Measurements from ENCODE around the gene ZP1. TPM values are rescaled to one million over a fixed set of nuclear protein-coding genes. Genes with fewer than 3 reads are reported as not detected.
A peak's percentile ranks its signal among the peaks of the same experiment; 100 is the strongest.
"Not testable (repeated sequence)": the region's sequence is repeated elsewhere in the genome, so short reads cannot be mapped to it uniquely, and the experiment has no call there.

Gene ZP1, protein sequence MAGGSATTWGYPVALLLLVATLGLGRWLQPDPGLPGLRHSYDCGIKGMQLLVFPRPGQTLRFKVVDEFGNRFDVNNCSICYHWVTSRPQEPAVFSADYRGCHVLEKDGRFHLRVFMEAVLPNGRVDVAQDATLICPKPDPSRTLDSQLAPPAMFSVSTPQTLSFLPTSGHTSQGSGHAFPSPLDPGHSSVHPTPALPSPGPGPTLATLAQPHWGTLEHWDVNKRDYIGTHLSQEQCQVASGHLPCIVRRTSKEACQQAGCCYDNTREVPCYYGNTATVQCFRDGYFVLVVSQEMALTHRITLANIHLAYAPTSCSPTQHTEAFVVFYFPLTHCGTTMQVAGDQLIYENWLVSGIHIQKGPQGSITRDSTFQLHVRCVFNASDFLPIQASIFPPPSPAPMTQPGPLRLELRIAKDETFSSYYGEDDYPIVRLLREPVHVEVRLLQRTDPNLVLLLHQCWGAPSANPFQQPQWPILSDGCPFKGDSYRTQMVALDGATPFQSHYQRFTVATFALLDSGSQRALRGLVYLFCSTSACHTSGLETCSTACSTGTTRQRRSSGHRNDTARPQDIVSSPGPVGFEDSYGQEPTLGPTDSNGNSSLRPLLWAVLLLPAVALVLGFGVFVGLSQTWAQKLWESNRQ
- total RNA-seq (2014; rRNA removed; shearing (Covaris generic)), result 1.3 TPM in 1 of 2 replicates, not detected in the other

DNA sequence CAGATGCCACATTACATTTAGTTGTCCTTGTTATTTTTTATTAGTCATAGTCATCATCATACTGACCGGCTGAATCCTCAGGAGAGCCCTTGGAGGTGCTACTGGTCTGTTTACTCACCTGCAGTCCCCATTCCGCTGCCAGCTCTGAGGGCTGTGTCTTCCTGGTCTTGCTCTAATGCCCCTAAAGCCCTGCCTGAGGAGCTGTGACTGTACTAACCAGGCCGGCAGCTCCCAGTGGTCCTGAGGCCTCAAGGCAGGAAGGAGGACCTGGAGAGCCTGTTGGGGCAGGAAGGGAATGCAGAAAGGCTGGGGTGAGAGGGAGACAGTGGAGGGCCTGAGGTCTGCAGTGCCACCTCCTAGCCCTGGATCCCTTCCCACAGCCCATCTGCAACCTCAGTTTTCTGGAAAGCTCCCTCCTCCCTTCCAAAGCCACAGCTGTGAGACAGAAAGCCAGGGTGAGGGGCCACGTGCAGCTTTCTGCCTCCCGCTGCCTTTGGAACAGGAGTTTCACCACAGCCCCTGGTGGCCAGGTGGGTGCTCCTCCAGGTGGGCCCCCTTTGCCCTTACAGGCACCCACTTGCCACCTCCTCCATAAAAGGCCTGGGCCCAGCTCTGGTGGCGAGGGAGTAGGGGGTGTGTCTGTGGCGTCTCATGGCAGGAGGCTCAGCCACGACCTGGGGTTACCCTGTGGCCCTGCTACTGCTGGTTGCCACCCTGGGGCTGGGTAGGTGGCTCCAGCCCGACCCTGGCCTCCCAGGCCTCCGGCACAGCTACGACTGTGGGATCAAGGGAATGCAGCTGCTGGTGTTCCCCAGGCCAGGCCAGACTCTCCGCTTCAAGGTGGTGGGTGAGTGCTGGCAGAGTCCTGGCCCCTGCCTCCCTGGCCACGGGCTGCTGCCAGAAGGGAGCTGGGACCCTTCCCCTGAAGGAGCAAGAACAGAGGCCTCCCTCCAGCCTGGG lies at the start of gene ZP1:
ZP1 (plus strand) TSS at position 632 of the 960 bp plus-strand sequence; CDS start at position 652, 20 bp downstream.
- DNase-seq (ENCODE audit: low read depth), result no peak

DNA sequence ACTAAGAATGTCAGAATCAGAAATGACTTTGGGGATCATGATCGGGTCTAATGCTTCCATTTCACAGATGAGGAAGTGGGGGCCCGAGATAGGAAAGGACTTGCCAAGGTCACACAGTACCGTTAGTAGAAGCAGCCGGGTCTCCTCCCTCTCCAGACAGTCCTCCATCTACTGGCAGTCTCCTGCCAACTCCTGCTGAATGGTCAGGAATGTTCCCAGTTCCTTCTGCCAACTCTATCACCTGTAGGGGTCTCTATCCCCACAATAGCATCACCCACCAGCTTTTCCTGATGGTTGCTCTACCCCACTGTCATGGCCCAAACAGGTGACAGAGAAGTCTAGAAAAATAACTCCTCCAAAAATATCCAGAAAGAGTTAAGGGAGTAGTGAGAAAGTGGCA lies 49.3 kb upstream of the ZP1 start:
- no peak for DNase-seq (ENCODE audit: low read depth)

DNA sequence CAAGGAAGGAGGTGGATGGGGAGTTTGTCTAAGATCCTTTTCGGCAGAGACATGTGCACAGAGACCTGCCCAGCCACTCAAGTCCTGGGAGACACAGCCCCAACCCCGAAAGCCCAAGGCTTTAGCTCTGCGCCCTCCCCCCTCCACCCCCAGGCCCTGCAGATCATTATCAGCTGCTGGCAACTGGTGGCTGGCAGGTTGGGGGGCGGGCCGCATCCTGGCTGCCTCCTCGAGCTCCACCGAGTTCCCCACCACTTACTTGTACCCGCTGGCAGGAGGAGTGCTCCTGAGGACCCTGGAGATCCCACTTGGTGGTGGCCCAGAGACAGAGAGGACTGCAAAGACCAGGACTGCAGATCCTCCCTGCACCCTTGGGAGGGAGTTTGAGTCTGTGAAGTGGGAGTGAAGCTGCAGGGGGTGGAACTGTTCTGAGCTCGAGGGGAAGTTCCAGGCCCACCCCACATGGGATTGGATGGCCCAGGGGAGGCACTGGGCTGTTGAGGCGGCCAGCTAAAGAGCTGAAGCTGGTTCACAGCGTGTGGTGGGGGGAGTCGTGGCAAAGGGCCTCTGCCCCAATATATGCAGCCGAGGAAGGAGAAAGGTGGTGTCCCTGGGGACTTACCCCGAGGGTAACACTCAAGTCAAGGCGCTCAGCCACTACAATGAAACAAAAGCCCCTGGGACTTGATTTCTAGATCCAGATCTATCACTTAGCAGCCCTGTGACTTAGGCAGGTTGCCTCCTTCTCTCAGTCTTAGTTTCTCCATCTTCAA lies 45.3 kb upstream of the ZP1 start:
- DNase-seq (ENCODE audit: low read depth), result no peak

DNA sequence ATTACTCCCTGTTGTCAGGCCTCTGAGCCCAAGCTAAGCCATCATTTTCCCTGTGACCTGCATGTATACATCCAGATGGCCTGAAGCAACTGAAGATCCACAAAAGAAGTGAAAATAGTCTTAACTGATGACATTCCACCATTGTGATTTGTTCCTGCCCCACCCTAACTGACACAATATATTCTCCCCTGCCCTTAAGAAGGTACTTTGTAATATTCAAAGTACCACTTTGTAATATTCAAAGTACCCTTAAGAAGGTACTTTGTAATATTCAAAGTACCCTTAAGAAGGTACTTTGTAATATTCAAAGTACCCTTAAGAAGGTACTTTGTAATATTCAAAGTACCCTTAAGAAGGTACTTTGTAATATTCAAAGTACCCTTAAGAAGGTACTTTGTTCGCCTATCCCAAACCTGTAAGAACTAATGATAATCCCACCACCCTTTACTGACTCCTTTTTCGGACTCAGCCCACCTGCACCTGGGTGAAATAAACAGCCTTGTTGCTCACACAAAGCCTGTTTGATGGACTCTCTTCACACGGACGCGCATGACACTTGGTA lies 43.5 kb upstream of the ZP1 start:
- not testable (repeated sequence) for DNase-seq (ENCODE audit: low read depth)

DNA sequence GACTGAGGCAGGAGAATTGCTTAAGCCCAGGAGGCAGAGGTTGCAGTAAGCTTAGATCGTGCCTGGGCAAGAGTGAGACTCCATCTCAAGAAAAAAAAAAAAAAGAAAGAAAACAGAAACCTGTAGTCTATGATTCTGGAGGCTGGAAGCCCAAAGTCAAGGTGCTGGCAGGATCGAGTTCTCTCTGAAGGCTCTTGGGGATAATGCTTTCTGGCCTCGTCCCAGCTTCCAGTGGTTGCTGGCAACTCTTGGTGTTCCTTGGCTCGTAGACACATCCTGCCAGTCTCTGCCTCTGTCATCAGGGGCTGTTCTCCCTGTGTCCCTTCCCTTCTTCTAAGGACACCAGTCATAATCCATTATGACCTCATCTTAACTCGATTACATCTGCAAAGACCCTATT lies 42.2 kb upstream of the ZP1 start:
- no peak for DNase-seq (ENCODE audit: low read depth)

DNA sequence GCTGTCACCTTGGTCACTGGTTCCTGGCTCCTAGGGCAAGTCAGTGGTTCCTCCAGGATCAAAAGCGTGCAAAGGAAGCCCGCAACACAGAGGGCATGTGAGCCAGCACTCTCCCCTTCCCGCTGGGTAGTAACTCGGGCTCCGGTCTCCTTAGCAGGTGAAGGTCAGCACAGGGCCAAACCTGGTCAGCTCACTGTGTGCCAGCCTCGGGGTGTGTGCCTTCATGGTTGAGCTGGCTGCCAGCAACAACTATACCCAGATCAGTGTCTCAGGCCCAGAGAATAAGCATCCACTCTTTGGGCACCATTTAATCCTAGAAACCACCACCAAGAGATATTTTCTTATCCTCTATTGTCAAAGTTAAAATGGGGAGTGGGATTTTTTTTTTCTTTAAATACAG lies 41.6 kb upstream of the ZP1 start:
- no peak for DNase-seq (ENCODE audit: low read depth)

DNA sequence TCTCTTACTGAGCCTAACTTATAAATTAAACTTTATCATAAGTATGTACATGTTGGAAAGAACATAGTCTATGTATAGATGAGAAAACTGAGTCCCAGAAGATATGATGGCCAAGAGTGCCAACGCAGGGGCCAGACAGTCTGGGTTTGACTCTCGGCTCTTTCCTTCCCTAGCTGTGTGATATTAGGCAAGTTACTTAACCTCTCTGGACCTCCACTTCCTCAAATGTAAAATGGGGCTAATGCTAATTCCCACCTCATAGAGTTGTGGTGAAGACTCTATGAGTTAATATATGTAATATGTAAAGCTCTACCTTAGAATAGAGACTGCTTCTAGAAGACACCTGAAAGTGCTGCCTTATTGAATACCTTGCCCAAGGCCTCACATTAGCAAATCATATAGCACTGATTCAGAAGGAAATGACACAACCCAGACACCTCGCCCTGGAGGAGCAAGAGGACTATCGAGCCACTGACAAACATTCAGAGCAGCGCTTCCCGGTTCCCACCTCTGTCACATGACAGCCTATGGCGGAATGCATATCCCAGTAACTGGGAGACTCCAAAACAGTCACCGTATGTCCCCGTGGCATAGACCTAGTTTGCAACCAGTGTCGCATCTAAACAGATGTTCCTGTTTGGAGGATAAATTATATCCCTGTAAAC lies 36.7 kb upstream of the ZP1 start:
- DNase-seq (ENCODE audit: low read depth), result no peak

DNA sequence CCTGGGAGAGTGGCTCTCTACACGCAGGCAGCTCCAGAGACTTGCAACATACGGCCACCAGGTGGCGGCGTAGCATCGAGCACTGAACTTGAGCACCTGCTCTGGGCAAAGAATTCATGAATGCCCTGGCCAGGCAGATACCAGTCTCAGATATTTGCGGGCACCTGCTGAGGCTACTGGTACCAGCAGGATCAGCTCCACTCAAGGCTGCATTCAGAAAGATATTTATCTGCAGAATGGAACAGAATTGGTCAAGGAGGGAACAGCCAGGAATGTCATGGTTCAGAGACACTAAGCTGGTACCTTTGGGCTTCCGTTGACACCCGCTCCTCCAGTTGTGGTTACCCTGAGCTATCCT lies 36.2 kb upstream of the ZP1 start:
- peak; percentile 79 for DNase-seq (ENCODE audit: low read depth)

DNA sequence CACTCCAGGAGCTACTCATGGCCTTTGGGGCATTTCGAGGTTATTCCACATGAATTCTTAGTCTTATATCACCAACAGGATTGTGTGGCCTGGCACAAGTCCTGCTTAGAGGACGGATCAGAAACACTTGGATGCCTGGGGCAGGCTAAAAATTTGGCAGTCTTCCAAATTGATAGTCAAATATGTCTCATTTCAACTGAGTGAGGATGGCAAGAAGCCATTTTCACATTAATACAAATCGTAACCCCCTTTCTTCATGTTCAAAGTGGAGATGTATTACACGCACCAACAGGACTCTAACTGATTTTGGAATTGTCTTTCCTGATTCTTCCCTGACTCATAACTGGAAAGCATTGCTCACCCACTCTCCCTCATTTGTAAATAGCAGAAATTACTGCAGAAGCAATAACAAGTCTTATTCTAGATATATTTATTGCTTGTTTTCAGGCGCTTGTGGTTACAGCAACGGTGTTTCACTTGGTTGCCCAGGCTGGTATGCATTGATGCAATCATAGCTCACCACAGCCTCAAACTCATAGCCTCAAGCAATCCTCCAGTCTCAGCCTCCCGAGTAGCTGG lies 35.8 kb upstream of the ZP1 start:
- DNase-seq (ENCODE audit: low read depth), result peak; percentile 90

DNA sequence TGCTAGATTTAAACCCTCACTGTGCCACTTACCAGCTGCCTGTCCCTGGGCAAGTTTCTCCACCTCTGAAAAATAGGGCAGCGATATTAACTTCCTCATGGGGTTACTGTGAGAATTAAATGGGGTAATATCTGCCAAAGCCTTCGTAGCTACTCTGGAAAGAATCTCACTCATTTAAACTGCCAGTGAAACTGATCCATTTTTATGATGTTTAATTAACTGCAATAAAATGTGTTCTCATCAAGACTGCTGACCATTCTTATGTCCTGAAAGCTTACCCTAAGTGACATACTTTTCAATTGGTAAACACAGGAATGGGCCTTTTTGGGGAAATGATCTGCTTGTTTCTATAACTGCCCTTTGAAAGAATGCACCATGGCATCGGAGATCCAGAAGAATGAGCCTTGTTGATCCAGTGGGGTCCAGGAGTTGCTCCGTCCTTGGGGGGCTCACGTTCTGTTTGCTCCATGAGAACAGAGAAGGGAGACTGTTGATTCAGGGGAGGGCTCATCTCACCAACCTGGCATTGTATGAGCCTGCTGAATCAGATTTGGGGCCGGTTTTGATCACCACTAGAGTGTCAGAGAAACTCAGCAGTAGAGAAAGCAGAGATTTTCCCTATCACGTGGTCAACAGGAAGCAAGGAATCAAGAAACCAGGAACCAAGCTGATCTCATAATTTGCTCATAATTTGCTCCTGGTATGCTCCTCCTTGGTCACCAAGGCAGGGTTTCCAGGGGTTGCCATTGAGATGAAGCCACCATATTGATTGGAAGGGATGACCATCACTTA lies 32.4 kb upstream of the ZP1 start:
- no peak for DNase-seq (ENCODE audit: low read depth)

DNA sequence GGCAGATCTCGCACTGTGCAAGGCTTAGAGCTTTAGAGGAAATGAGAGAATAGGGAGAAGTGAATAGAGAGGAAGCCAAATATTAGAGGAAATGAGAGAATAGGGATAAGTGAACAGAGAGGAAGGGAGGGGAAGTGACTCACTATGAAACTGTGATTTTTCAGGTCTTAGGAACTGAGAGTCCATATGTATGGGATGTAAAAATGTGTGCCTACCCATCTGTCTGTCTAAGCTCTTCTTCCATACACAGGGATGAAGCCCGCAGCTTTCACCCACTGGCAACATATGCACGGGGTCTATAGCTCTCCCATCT lies 31.9 kb upstream of the ZP1 start:
- DNase-seq (ENCODE audit: low read depth), result no peak

DNA sequence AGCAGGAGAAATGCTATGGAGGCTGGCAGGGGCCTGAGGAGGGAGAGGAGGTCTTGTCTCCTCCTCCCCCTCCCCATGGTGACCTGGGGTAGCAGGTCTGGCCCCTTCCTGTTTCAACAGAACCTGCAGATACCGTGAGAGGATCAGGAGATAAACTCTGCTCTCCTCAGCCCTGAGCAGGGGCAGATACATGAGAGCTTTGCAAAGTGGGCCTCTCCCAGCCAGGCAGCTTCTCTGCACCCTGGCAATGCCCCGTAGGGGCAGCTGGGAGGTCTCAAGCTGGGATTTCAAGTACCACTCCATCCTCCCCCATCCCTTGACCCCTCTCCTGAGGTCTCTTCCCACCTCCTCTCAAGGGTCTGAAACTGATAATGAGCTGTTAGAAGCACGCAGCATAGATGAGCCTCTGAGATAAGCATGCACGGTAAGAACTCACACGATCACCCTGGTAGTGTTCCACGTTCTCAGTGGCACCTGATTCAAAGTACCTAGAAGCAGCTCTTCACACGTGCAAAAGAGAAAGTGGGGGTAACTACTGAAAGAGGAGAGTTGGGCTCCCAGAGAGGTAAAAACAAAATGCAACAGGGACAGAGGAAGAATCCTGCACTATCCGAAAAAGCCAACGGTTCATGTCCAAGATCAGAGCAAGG lies 30.4 kb upstream of the ZP1 start:
- no peak for DNase-seq (ENCODE audit: low read depth)

DNA sequence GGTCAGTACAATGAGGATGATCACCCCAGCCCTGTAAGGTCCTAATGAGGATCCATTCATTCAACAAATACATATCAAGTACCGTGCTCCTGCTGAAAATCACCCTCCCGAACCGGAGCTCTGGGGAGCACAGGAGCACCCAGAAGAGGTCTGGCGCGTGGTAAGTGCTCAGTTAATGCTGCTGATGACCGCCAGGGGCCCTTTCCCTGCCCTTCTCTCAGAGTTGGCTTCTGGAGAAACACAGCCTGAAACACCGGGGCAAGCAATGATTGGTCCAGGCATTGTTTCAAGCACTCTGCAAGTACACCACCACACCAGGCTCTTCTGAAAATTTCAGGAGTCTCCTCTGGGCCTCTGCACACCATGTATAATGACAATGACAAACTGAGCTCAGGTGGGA lies 29.2 kb upstream of the ZP1 start:
- no peak for DNase-seq (ENCODE audit: low read depth)

DNA sequence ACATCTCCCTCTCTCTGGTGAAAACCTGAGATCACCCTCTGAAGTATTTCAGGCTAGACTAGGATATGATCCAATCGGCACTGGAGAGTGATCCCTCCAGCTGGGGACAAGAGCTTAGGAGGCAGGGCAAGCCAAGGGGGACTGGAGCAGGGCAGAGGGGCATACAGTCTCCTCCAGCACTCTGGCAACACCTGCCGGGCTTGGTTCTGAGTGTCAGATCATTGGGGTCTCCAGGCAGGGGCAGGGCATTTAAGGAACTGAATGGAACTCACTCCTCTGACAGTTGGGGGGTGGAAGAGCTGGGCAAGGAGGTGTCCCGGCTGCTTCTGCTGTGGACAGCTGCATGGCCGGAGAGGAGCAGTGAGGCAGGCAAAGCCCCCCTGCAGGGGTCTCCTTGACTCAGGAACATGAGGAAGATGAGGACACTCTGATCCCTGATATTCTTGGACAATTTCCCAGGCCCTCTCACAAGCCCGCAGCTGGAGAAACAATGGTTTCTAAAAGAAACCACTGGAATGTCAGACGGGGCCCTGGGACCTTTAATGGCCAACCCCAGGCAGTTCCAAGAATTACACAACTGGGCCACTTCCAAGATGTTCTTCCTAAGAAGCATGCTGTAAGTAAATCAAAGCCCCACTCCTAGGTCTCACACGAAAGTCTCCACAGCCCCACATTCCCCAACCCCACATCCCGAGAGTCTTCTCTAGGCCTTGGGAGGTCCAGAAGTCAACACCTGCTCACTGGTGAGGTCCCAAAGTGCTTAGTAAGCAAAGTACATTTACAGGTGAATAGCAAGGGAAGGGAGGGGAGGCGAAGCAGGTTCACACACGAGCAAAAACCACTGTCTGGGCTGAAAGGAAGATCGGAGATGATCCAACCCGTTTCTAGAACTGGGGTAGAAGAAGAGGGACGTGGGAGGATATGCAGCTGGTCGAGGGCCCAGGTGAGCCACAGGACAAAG lies 26.6 kb upstream of the ZP1 start:
- peak; percentile 93 for DNase-seq (ENCODE audit: low read depth)

DNA sequence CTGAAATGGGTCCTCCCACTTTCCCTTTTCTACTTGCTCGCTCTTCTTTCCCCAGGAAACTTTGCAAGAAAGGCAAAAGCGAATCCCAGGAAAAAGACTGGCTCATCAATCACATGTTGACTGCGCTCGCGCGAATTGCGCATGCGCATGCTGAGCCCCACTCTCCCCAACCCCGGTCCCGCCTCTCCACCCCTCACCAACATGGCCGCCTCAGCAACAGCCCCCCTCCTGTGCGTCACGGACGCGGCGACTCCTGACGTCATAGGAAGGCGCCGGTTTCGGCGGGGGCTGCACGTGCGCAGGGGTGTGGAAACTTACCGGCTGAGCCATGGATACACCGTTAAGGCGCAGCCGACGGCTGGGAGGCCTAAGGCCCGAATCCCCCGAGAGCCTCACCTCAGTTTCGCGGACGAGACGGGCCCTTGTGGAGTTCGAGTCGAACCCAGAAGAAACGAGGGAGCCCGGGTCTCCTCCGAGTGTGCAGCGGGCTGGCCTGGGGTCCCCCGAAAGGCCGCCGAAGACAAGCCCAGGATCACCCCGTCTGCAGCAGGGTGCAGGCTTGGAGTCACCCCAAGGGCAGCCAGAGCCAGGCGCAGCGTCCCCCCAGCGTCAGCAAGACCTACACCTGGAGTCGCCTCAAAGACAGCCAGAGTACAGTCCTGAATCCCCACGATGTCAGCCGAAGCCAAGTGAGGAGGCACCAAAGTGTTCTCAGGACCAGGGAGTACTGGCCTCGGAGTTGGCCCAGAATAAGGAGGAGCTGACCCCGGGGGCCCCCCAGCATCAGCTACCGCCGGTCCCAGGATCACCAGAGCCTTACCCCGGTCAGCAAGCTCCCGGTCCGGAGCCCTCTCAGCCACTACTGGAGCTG lies 25.3 kb upstream of the ZP1 start, which contains the start of gene CCDC86:
CCDC86 (plus strand) TSS at position 317 of the 871 bp plus-strand sequence; CDS start at position 329, 12 bp downstream.
- peak; percentile 91 for DNase-seq (ENCODE audit: low read depth)

Measured in M059J (cell line).